Epithelial cell of proximal tubule (primary cell): Measurements from ENCODE around the gene SIM2. TPM values are rescaled to one million over a fixed set of nuclear protein-coding genes. Genes with fewer than 3 reads are reported as not detected.

ENCODE experiments used
- DNase-seq: peaks from one replicate; pipeline ENCODE4 v3.0.0-alpha.2; 2011; ENCODE audit warnings: low read depth
- H3K4me3 ChIP-seq: 2 replicates; pipeline ENCODE4 v1.5.1; 2011; ENCODE audit warnings: low read depth, mild to moderate bottlenecking, low read length
- total RNA-seq: library from RNA; depleted of rRNA; stranded (reverse); fragments of >200 nt; gene quantifications from 2 replicates; pipeline ENCODE4 v1.2.3, GENCODE V29; 2015
- TF ChIP-seq, protein P1 (sequence below): conservative IDR thresholded peaks from 2 replicates; pipeline ENCODE4 v1.5.1; 2012; ENCODE audit warnings: low read depth, mild to moderate bottlenecking, low read length

Gene SIM2
- total RNA-seq, 1 donor from 2014 or later = 22.3 TPM

DNA sequence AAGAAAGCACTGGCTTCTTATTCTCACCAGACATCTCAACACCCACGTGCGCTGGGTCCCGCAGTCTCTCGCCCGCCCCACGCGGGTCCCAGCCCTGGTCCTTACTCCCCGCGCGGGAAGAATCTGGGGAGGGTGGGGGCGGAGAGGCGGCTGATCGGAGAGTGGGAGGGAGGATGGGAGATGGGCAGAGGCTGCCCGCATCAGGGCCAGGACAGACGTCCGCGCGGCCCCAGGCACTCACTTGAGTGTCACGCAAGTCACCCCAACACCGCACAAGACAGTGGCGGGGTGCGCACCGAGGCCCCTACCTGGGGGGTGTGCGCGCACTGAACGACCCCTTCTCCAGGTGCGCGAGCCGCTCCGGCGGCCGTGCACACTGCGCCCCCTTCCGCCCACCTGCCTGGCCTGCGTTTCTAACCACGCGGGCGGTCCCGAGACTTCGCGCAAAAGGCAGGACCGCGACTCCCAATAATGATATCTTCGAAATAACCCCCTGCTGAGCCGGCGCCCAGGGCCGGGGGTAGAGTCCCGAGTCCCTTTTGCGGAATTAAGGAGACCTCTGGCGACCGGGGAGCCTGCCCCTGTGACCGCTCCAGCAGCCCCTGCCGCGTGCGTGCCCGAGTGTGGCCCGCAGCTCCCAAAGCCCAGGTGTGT lies 6.0 kb upstream of the SIM2 start:
- TF ChIP-seq, protein P1, sequence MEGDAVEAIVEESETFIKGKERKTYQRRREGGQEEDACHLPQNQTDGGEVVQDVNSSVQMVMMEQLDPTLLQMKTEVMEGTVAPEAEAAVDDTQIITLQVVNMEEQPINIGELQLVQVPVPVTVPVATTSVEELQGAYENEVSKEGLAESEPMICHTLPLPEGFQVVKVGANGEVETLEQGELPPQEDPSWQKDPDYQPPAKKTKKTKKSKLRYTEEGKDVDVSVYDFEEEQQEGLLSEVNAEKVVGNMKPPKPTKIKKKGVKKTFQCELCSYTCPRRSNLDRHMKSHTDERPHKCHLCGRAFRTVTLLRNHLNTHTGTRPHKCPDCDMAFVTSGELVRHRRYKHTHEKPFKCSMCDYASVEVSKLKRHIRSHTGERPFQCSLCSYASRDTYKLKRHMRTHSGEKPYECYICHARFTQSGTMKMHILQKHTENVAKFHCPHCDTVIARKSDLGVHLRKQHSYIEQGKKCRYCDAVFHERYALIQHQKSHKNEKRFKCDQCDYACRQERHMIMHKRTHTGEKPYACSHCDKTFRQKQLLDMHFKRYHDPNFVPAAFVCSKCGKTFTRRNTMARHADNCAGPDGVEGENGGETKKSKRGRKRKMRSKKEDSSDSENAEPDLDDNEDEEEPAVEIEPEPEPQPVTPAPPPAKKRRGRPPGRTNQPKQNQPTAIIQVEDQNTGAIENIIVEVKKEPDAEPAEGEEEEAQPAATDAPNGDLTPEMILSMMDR = peak; percentile 35
- DNase-seq = no peak
- peak overlapping the region; percentile 39 for H3K4me3 ChIP-seq

DNA sequence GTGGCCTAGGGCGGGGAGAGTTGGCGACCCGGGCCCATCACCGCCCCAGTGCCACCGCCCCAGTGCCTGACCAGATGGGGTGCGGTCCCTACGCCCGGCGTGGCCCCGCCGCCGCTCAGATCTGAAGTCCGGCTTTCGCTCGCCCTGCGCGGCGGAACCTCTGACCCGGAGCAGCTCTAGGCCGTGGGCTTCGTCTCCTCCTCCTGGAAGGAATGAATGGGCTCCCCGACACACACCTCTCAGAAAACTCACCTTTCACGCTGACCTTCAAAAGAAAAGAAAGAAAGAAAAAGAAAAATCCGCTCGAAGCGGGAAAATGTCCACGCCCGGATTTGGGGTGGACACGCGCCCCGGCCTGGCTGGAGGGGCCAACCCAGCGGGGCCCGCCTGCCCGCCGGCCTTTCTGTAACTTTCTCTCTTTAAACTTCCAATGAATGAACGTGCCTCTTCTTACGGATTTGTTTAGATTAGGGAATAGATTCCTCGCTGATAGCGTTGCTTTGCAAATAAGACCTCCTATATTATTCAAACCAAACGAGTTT lies 5.4 kb upstream of the SIM2 start:
- TF ChIP-seq, protein P1 = no peak
- DNase-seq = no peak
- H3K4me3 ChIP-seq = peak overlapping the region; percentile 39

DNA sequence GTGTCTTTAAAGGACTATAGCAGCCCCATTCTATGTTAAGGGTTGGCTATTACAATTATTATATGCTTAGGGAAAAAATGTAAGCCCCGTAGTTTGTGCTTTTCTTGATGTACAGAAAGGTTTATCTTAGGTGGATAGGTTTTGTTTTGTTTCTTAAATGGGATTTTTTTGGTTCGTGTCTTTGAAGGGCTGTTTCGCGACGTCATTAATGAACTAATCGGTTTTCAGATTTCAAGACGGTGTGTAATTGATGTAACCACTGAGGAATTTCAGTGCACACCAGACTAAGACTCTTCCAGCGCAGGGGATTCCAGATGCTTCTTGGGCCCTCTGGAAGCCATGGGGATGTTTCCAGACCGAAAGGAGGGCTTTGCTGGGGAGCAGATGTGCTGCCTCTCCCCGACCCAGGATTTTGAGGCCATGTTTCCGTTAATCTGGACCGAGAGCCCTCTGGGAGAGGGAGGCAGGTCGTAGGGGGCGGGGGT lies 4.8 kb upstream of the SIM2 start:
- peak overlapping the region; percentile 39 for H3K4me3 ChIP-seq
- TF ChIP-seq, protein P1 = no peak
- DNase-seq = peak; percentile 27

DNA sequence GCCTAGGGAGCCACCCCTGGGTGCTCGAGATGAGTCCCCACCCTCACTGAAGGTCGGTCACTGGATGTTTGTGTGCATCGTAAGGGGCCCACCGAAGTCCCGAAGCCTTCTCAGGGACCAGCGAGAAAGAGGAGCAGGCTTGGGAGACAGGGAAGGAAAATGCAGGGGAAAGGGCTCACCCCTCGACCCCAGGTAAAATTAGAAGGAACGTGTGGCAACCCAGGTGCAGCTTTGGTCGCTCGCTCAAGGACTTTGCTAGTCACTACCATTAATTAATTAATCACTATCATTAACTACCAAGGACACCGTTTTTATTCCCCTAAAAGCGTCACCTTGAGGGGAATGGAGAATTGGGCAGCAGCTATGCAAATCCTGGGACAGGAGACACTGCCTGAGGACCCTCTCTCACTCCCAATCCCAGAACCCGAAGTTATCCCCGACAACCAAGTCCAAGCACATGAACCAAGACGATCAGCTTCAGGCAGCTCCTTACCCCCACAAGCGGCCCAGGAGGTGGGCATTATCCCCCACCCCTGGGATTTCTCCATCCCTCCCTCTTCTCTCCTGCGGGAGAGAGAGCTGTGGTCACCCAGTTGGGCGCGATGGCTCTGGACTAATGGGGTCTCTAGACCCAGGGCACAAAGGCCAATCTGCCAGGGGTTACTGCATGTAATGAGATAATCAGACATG lies 4.2 kb upstream of the SIM2 start:
- H3K4me3 ChIP-seq = peak overlapping the region; percentile 54
- no peak for DNase-seq
- TF ChIP-seq, protein P1 = no peak

DNA sequence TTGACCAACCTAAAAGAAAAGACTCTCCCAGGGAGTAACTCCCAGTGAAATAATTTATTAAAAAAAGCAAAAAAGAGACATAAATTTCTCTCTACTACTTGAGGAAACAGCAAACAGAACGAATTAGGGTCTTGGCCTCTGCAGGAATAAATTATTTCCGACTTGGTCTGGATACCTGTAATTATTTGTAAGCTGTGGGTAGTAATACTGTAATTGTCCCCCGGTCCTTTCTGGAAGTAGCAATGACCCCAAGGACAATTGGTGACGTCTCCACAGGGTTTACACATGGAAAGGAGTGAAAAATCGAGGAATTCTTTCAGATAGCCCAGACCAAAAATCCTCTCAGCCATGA lies 3.7 kb upstream of the SIM2 start:
- TF ChIP-seq, protein P1 = no peak
- no peak for DNase-seq

DNA sequence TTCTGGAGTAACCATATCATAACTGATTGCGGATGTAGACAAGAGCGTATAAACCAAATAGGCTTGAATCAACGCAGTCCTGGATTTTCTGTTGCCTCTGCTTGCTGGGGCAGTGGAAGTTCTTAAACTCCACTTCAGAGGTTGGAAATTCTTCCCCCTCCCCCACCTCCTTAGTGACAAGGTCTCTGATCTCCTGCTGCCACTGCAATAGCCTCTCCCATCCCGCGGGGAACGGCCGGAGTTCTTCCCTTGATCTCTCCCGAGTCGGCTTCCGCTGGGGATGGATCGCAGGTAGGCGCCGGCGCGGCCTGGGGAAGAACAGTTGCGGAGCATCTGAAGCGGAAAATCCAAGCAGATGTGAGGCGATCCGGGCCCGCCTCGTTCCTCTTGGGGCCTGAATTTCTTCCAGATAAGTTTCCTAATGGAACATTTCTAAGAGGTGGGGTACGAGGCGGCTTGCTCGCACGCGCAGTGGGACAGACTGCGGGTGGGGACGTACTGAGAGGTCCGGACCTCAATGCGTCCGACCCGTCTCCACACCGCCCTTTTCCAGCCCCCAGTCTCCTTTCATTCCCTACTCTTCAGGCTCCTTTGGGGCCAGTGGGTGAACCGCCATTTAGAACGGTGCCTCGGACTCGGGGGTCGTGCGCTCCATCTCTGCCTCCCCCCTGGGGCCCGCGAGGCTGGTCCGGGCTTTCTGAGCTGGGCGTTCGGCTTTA lies 3.1 kb upstream of the SIM2 start:
- TF ChIP-seq, protein P1 = no peak

More for the DNA sequence above, 3.7 kb upstream of the SIM2 start:
- peak overlapping the region; percentile 54 for H3K4me3 ChIP-seq

More for the DNA sequence above, 3.1 kb upstream of the SIM2 start:
- H3K4me3 ChIP-seq = peak overlapping the region; percentile 54
- DNase-seq = no peak
